Muscle layer of duodenum (tissue), 2 donors: ENCODE results near the gene GJB3.

Experiments used
- H3K27ac ChIP-seq: one replicate; pipeline ENCODE4 v1.7.0; 2013; ENCODE audit warnings: mild to moderate bottlenecking, low read length
- H3K27me3 ChIP-seq: one replicate; pipeline ENCODE4 v1.7.0; 2013; ENCODE audit warnings: low read depth, mild to moderate bottlenecking, control low read depth, low read length
- H3K36me3 ChIP-seq, 2 donors: one replicate each; pipeline ENCODE4 v1.7.0; 2013; ENCODE audit warnings: low read length in 2 of 2, control low read depth in 1 of 2, mild to moderate bottlenecking in 1 of 2; ENCODE audit not compliant: insufficient read depth in 2 of 2, control insufficient read depth in 1 of 2
- H3K4me1 ChIP-seq, 2 donors: one replicate each; pipeline ENCODE4 v1.7.0; 2013; ENCODE audit warnings: low read length in 2 of 2, mild to moderate bottlenecking in 2 of 2, control low read depth in 1 of 2, moderate library complexity in 1 of 2; ENCODE audit not compliant: insufficient read depth in 2 of 2, control insufficient read depth in 1 of 2
- H3K4me3 ChIP-seq, 2 donors: one replicate each; pipeline ENCODE4 v1.7.0; 2013; ENCODE audit warnings: low read length in 2 of 2, low read depth in 1 of 2, mild to moderate bottlenecking in 1 of 2
- H3K9me3 ChIP-seq, 2 donors: one replicate each; pipeline ENCODE4 v1.7.0; 2013; ENCODE audit warnings: low read length in 2 of 2, control low read depth in 1 of 2, mild to moderate bottlenecking in 1 of 2; ENCODE audit not compliant: control insufficient read depth in 1 of 2
- donor health status: healthy.

GJB3 gene

GRCh38 chr1:34778381-34778780 is 2.6 kb upstream of the GJB3 start:
- H3K4me1 ChIP-seq = peaks cover 0 to 12% of the 10 kb centered on the region in 2 donors
- peaks cover 16% of the 10 kb centered on the region for H3K27me3 ChIP-seq
- H3K9me3 ChIP-seq = no peaks in the 10 kb centered on the region
- no peaks in the 10 kb centered on the region for H3K36me3 ChIP-seq
- no peak overlapping the region for H3K4me3 ChIP-seq
- H3K27ac ChIP-seq = no peak overlapping the region

GRCh38 chr1:34779005-34779404 is 2.0 kb upstream of the GJB3 start:
- Histone ChIP-seq H3K27ac (no peak overlapping the region), H3K9me3 (no peaks in the 10 kb centered on the region), H3K36me3 (no peaks in the 10 kb centered on the region), H3K4me3 (no peak overlapping the region), H3K27me3 (peaks cover 16% of the 10 kb centered on the region), H3K4me1 (peaks cover 0 to 12% of the 10 kb centered on the region in 2 donors)

- Histone ChIP-seq H3K4me3 (no peak overlapping the region), H3K4me1 (peaks cover 0 to 12% of the 10 kb centered on the region in 2 donors), H3K36me3 (no peaks in the 10 kb centered on the region), H3K27me3 (peaks cover 16% of the 10 kb centered on the region), H3K27ac (no peak overlapping the region), H3K9me3 (no peaks in the 10 kb centered on the region)
These were observed 1.5 kb upstream of the GJB3 start for GRCh38 chr1:34779526-34779925.

GRCh38 chr1:34779962-34780361 is 1.1 kb upstream of the GJB3 start:
- no peaks in the 10 kb centered on the region for H3K36me3 ChIP-seq
- H3K27me3 ChIP-seq = peaks cover 16% of the 10 kb centered on the region
- H3K9me3 ChIP-seq = no peaks in the 10 kb centered on the region
- H3K27ac ChIP-seq = no peak overlapping the region
- H3K4me1 ChIP-seq = peaks cover 0 to 12% of the 10 kb centered on the region in 2 donors
- H3K4me3 ChIP-seq = no peak overlapping the region

GRCh38 chr1:34780528-34780927 is 486 bp upstream of the GJB3 start:
- peaks cover 16% of the 10 kb centered on the region for H3K27me3 ChIP-seq

GRCh38 chr1:34781844-34782391 is 904 bp downstream of the GJB3 start:
- H3K4me3 ChIP-seq = peak overlapping the region in 1 of 2 donors; percentile 50
- H3K27ac ChIP-seq = no peak overlapping the region
- peaks cover 0 to 12% of the 10 kb centered on the region in 2 donors for H3K4me1 ChIP-seq
- H3K27me3 ChIP-seq = peaks cover 16% of the 10 kb centered on the region
- no peaks in the 10 kb centered on the region for H3K36me3 ChIP-seq
- no peaks in the 10 kb centered on the region for H3K9me3 ChIP-seq

More at GRCh38 chr1:34780528-34780927, 486 bp upstream of the GJB3 start:
- no peak overlapping the region for H3K4me3 ChIP-seq
- H3K4me1 ChIP-seq = peaks cover 0 to 12% of the 10 kb centered on the region in 2 donors
- H3K27ac ChIP-seq = no peak overlapping the region
- no peaks in the 10 kb centered on the region for H3K9me3 ChIP-seq
- no peaks in the 10 kb centered on the region for H3K36me3 ChIP-seq

GRCh38 chr1:34784751-34785221 is 3.8 kb downstream of the GJB3 start:
- Histone ChIP-seq H3K4me1 (peaks cover 0 to 12% of the 10 kb centered on the region in 2 donors), H3K27ac (no peak overlapping the region), H3K9me3 (no peaks in the 10 kb centered on the region), H3K27me3 (peaks cover 16% of the 10 kb centered on the region), H3K4me3 (no peak overlapping the region), H3K36me3 (no peaks in the 10 kb centered on the region)

GRCh38 chr1:34785231-34785874 is 4.3 kb downstream of the GJB3 start:
- Histone ChIP-seq H3K4me1 (peaks cover 0 to 12% of the 10 kb centered on the region in 2 donors), H3K36me3 (no peaks in the 10 kb centered on the region), H3K4me3 (no peak overlapping the region), H3K9me3 (no peaks in the 10 kb centered on the region), H3K27me3 (peaks cover 16% of the 10 kb centered on the region), H3K27ac (no peak overlapping the region)

- peaks cover 12% of the 10 kb centered on the region for H3K27me3 ChIP-seq
- peaks cover 0 to 11% of the 10 kb centered on the region in 2 donors for H3K4me1 ChIP-seq
- no peaks in the 10 kb centered on the region for H3K36me3 ChIP-seq
- H3K4me3 ChIP-seq = no peak overlapping the region
- no peaks in the 10 kb centered on the region for H3K9me3 ChIP-seq
- no peak overlapping the region for H3K27ac ChIP-seq
These were observed 5.0 kb downstream of the GJB3 start for GRCh38 chr1:34785875-34786470.

- Histone ChIP-seq H3K4me1 (peaks cover 0 to 3% of the 10 kb centered on the region in 2 donors), H3K9me3 (no peaks in the 10 kb centered on the region), H3K27ac (no peak overlapping the region), H3K36me3 (no peaks in the 10 kb centered on the region), H3K4me3 (no peak overlapping the region), H3K27me3 (peaks cover 9% of the 10 kb centered on the region)
These were observed 5.7 kb downstream of the GJB3 start for GRCh38 chr1:34786521-34787325.
